GM21381 (cell line): ENCODE measurements around the gene DYRK1A.

Source experiments
- ATAC-seq: cut with Tn5 transposase; IDR thresholded peaks from one replicate; pipeline ENCODE4 v1.9.1; 2021; ENCODE audit warnings: mild to moderate bottlenecking, moderate library complexity; ENCODE audit not compliant: unreplicated experiment

The DYRK1A gene

DNA sequence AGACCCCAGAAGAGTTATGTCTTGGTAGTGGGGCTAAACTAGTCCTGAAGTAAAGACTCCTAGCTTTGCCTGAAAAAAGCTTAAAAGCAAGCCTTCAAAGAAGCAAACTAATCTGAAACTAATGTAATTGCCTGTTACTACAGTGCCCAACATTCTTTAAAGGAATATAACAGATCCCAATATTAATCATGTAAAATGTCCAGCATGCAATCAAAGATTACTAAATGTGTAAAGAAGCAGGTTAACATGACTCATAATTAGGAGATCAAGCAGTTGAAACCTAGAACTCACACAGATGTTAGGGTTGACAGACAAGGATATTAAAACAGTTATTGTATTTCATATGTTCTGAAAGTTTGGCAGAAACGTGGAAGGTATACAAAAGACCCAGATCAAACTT is 17.8 kb downstream of the DYRK1A start:
- ATAC-seq = no peak

DNA sequence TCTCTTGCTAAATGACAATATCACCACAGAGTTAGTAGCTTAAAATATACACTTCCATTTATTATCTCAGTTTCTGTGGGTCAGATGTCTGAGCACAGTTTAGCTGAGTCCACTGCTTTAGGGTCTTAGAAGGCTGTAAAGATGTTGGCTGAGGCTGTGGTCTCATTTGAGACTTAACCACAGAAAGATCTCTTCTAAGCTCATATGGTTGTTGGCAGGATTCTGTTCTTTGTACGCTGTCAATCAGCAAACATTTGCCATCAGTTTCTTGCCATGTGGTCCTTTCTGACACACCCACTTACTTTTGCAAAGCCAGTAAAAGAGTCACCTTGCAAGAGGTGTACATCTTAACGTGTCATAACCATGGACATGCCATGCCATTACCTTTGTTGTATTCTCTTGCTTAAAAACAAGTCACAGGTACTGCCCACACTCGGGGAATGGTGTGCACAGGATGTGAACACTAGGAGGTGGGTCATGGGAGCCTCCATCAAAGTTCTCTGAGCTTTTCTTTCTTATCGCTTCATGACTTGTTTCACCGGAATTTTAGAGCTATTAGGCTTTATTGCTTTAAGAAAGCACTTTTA is 18.7 kb downstream of the DYRK1A start:
- no peak for ATAC-seq

DNA sequence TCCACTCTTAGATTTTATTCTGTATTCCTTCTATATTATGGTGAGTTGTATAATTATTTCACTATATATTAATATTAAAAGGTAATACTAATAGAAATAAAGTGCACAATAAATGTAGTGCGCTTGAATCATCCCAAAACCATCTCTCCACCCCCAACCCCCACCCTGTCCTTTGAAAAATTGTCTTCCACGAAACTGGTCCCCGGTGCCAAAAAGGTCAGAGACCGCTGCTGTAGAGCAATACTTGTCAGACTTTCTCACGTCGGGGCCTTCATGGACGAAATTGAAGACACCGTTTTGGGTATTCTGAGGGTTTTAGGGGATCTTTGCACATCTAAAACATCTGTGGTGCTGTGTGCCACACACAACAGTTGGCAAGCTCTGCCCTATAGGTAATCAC is 19.6 kb downstream of the DYRK1A start:
- no peak for ATAC-seq

DNA sequence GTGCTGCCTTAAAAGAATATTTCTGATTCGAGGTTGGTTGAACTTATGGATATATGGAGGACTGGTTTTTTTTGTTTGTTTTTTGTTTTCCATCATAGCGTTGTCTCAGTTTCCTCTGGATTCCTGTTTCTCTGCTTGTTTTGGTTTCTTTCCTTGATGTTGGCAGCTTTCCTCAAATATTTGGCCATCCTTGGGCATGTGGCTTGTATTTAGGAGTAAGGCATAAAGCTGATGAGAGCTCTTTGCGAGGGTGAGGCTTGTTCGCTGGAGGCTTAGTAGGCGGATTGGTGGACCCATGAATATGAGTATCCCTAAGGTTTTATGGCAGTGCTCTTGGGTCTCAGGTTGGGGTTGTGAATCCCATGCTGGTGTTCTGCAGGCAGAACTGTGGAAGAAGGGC is 22.9 kb downstream of the DYRK1A start:
- ATAC-seq = no peak

DNA sequence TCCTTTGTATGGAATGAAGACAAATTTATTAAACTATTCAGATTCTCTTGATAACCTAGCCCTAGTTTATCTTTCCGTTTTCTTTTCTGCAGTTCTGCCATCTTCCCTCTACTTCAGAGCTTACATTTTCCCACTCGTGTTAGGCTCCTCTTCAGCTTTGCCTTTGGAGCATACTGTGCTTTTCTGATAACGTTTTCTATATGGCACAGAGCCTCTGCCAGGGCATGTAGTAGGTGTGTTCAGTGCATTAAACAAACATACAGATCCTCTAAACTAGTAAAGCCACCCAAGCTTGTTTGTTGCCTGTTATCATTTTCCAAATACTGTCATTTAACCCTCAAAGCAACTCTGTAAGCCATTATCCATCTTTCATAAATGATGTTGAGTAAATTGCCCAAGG is 25.1 kb downstream of the DYRK1A start:
- no peak for ATAC-seq

DNA sequence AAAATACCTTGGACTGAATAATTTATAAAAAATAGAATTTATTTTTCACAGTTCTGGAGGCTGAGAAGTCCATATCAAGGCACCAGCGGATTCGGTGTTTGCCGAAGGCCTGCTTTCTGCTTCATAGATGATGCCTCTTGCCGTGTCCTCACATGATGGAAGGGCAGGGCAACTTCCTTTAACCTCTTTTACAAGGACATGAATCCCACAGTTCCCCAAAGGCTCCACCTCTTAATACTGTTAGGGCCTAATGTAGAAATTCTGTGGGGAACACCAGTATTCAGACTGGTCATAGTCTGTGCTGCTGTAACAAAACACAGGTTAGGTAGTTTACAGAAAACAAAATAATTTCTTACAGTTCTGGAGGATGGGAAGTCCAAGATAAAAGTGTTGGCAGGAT is 25.9 kb downstream of the DYRK1A start:
- no peak for ATAC-seq

DNA sequence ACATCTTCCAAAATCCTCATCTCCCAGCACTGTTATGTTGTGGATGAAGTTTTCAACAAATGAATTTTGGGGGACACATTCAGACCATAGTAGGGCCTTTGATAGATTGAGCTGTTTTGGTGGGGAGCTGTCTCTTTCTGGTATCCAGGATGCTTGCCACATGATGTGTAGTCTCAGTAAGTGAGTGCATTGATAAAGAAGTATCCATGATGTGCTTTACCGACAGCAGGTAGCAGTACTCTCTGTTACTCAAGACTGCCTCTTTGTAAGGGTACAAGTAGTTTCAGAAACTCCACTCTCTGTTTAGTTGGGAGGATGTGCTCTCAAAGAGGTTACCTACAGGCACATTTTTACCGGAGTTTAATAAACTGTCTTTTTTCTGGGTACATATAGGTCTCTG is 26.5 kb downstream of the DYRK1A start:
- ATAC-seq = no peak

DNA sequence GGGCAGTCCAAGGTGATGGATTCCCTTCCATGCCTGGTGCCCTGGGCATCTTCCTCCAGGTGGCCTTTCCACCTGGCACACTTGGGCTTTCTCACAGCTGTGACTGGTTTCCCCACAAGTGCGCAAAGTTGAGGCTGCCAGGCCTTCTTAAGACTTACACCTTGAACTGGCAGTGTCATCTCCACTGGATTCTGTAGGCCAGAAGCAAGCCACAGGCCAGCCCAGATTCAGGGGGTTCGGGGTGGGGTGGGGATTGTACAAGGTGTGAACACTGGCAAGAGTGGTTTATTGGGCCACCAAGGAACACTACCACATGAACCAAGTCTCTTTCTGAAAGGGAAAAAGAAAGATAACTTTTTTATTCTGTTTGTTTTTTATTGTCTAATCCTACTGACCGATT is 27.2 kb downstream of the DYRK1A start:
- no peak for ATAC-seq

DNA sequence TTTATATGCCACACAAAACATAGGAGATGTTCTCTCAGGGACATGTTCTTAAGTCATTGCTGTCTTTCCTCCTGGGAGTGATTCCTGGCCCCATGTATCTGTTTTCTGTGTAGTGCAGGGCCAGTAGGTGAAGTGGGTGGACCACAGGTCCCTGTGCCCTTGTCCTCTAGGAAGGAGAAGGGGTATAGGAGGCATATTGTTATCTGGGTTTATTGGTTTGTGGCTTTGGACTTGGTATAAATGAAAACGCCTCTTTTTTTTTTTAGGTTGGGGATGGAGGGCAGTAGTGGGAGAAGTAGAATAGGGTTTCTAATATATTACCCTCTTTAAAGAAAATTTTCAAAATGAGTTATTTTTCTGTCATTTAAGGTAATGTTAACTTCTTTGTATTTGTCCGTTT is 29.4 kb downstream of the DYRK1A start:
- ATAC-seq = no peak

DNA sequence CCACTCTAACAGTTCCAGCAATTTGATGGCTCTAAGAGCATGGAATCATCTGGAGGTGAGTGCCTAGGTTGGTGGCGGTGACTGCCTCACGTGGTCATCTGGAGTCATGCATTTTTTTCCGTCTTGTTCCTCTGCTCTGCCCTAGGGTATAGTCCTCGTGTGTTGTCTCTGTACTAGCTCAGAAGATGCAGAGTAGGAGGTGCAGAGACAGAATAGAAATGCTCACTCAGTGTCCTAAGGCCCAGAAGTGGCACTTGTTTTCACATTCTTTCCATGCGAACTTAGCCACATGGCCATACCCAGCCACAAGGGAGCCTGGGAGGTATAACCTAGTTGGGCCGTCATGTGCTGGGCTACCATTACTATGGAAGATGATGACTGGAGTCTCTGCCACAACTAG is 30.3 kb downstream of the DYRK1A start:
- ATAC-seq = no peak

DNA sequence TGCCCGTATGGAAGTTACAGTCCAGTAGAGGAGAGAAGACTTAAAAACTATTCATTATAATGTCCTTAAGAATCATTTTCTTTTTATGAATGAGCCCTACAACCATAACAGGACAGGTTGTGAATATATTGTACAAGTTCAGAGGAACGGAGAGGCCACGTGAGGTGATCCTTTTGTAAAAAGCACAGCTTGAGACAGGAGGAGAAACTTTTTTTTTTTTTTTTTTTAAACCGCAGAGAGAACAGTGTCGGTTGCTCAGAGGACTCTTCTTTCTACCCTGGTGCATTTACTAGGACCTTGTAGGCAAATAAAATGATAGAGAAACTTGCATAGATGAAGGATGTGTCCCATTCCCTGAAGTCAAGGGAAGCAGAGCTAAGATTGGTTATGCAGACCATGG is 32.1 kb downstream of the DYRK1A start:
- ATAC-seq = no peak

DNA sequence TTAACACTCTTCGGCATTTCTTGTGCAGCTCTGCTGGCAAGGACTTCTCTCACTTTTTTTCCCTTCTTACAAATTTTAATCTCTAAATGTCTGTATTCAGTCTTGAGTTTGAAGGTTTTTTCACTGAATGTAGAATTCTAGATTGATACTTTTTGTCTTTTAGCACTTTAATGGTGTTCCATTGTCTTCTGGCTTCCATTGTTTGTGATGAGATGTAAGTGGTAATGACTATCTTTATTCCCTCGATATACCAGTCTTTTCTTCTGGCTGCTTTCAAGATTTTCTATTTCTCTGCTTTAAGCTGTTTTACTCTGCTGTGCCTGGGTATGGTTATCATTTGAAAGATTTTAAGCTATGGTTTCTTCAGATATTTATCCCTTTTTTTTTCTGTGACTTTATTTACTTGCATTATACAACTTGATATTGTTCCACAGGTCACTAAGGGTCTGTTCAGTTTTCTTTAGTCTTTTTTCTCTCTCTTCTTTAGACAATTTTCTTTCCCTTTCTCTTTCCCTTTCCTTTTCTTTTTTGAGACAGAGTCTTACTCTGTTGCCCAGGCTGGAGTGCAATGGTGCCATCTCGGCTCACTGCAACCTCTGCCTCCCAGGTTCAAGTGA is 35.8 kb downstream of the DYRK1A start:
- no peak for ATAC-seq

DNA sequence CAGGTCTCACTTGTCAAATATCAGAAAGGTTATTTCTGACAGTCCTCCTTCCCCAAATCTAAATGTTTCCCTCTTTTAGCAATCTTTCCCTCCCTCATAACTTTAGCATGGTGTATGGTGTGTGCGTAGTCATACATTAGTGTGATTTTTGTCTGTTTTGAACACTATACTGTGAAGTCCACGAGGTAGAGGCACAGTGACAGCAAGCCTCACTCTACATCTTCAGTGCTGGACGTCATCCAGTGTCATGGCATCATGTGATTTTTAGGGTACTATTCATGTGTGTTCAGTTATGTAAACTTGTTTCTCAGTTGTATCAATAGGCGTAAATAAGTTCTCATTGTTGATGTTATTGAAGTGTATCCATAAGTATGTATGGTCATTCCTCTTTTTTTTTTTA is 39.1 kb downstream of the DYRK1A start:
- no peak for ATAC-seq

DNA sequence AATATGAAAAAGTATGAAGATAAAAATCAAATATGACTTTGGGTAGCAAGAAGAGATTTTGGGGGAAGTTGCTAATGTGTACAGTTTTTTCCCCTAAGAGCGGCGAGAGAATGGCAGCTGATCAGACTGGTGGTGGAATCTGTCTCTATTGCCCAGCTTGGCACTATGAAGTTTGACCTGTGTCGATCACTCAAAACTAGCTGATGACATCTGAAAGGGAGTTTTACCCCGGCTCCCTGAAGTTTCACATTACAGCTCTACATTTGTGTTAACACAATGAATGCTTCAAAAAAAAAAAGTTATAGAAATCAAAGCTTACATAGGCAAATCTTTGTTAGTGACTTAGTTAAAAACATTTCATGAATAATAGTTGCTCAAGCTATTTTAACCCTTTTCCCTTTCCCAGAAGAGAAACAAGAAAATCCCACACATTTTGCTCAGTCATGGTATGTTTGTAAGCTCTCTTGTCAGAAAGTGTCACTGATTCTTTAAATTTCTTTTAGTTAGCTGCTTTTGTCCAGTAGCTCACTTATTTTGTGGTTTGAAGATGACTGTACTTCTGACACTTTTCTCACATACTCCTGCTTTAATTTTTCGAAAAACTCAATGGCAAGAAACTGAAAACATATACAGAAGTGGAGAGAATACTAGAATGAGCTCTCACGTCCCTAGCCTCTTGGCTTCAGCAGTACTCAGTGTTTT is 41.3 kb downstream of the DYRK1A start:
- peak; percentile 49 for ATAC-seq

DNA sequence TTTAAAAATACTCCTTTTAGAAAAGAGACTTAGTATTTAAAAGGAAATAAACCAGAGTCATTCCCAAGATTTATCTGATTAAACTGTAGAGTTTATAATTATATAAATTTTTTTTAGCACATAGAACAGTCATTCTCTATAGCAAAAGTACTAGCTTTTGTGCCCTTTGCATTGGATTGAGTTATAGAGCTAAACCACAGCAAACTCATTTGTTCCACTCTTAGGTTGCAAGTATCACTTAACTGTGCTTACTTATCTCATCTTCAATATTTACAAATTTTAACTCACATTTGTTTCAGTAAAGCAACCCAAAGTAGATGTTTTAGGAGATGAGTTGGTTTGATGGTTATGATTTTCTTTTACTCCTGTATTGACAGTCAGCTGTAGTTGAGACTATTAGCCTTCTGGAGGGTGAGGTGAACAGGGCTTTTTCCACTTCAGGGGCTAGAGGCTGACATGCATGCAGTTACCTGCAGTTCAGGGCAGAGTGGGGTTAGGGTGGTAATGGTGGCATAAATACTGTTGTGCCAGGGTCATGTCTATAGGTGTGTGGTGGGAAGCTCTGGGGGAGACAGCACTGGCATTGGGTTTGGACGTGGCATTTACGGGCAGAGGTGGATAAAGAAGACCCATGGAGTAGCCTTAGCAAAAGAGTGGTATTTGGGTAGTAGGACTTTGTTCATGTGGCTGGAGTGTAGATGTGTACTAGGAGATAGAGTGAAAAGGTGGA is 42.1 kb downstream of the DYRK1A start:
- ATAC-seq = no peak

DNA sequence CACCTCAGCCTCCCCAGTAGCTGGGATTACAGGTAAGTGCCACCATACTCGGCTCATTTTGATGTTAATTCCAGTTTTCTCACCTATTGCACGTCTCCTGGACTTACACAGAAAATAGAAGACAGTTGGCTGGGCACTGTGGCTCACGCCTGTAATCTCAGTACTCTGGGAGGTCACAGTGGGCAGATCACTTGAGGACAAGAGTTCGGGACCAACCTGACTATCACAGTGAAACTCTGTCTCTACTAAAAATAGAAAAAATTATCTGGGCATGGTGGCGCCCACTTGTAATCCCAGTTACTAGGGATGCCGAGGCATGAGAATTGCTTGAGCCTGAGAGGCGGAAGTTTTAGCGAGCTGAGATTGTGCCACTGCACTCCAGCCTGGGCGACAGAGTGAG is 44.1 kb downstream of the DYRK1A start:
- ATAC-seq = no peak

DNA sequence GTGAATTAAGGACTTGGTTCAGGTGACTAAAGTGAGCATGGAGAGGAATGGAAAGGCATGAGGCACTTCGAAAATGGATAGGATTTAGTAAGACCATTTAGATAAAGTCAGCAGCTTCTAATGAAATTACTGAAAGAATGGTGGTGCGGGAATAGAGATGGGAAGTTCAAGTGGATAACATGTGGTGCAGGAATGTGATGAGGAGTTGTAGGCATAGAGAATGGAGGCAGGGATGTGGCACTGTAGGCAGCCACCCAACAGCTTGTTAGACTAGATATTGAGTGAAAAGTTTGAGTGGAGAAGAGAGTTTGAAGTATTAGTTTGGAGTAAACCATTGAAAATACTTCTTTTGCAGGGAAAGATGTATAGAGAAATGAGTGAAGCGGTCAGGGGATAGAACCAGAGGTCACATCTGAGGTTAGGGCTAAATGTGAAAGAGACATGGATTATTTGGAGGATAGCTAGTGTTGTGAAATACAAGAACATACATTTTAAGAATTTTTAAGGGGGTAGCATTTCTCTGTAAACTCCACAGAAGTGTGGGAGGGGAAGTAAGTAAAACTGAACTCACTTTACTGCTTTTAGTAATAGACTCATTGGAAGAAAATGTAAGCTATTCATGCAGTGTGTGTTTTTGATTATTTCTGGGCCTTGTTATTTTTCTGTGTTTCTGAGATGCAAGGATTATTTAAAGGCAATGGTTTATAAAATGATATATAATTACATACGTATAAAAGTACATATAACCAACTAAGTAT is 46.2 kb downstream of the DYRK1A start:
- ATAC-seq = no peak

DNA sequence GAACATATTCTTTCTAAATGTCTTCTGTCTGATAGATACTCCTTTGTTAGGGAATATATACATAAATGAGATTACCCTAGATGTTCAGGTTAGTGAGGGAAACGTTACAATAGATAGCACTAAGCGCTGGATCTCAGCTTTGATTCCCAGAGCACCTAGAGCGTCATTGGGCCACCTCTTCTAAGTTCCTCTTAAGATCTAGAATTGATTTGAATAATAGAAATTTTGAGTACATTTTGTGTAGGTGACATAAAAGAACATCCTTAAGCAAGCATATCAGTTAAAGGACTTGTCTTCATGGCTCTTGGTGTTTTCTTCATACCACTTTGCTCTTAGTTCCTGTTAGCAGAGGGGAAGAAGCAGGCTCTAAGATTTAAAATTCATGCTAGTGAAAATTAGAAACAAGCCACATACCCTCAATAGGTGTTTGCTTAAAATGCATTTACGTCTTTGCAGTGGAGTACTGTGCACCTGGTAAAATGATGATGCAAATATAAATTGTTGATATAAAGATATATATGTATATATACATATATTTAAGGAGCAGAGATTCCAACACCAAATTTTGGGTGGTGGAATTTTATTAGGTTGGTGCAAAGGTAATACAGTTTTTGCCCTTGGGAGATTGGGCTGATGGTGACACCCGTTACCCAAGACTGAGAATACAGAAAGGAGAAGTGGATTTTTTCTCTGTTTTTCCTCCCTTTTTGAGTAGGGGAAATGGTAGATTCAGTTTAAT is 47.1 kb downstream of the DYRK1A start:
- ATAC-seq = no peak

DNA sequence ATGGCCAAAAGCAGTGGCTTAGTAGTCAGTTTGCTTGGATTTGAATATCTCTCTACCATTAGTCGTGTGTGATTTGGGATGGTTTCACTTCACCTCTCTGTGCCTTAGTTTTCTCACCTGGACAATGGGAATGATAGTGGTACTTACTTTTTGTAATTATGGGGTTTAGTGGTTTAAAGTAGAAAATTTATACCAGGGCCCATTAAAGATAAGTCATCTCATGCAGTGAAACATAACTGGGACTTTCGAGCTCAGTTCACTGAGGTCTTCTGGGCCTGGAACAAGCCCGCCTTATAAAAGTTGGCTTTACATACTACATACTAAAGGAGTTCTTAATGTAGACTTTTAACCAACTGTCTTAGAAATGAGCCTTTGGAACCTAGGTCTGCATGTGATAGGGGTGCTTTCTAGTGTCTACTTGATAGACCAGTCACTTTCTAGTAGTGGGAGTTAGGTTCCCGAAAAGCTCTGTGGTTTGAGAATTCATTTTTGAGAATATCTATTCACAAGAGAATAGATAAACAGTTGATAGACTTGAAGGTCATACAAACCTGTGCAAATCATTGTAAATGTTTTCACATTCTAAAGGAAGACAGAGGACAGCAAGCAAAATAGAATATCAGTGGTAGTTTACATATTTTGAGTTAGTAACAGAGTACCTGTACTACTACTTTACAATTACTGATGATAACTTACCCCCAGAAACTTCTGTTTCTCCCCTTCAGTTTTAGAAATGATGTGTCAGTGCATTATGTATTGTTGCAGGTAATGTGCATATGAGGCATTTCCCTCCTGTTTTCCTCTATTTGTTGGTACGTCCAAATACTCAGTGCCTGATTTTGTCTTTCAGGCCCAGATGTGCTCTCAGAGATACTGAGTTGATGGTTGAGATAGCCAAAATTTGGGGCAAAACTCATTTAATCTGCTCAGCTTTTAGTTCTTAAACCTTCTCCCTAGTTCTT is 48.0 kb downstream of the DYRK1A start:
- no peak for ATAC-seq
